ENCODE results near the gene GAS7. TPM values are rescaled to one million over a fixed set of nuclear protein-coding genes. Genes with fewer than 3 reads are reported as not detected.

Gene GAS7
- total RNA-seq, 1 experiment from 2014 or later: 6.0 TPM

DNA sequence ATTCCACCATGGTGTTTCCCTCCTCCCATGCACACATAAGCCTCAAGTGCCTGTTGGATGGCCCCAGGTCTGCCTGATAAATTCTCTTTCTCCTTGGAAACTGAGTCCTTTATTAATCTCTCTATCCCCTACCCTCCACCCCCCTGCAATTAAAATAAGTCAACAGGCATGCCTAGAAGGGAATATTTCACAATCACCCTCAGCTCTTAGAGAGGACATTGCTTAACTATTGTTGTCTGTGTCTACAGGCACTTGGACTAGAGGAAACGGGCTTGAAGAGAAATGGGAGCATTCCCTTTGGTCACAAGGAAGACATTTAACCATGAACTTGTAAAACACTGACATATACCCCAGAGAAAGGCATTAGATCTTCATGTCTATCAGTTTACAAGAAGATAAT lies 332.8 kb downstream of the GAS7 start:
- Histone ChIP-seq H2BK20ac (ENCODE audit: low read depth, low read length, poor library complexity, severe bottlenecking) (no peak overlapping the region), H3K4ac (ENCODE audit: low read depth, low read length) (no peak overlapping the region), H2BK15ac (ENCODE audit: low read depth, low read length) (no peak overlapping the region), H2BK5ac (ENCODE audit: insufficient read length, low read length) (no peak overlapping the region), H3K27me3 (ENCODE audit: insufficient read depth, low read length) (no peaks in the 10 kb centered on the region), H2AK5ac (ENCODE audit: insufficient read length, low read length) (no peak overlapping the region), H3K18ac (ENCODE audit: insufficient read length, low read depth, low read length) (no peak overlapping the region), H3K14ac (ENCODE audit: insufficient read depth, low read length) (no peak overlapping the region), H3K79me1 (ENCODE audit: insufficient read depth, low read depth, low read length, poor library complexity, severe bottlenecking) (no peaks in the 10 kb centered on the region), H3K23ac (ENCODE audit: insufficient read length, low read depth, low read length) (no peak overlapping the region), H4K5ac (ENCODE audit: insufficient read length, low read depth, low read length) (no peak overlapping the region), H3T11ph (ENCODE audit: low read length) (no peak overlapping the region), H3K4me2 (ENCODE audit: insufficient read depth, insufficient read length, low read length) (no peak overlapping the region), H2BK120ac (ENCODE audit: low read depth, low read length, poor library complexity, severe bottlenecking) (no peak overlapping the region), H2AFZ (ENCODE audit: low read length) (no peak overlapping the region), H3K9ac (ENCODE audit: extremely low read depth, insufficient read length, low read length) (no peak overlapping the region), H4K91ac (ENCODE audit: insufficient read length, low read depth, low read length) (no peak overlapping the region), H4K20me1 (ENCODE audit: control insufficient read depth, insufficient read depth, insufficient read length) (no peaks in the 10 kb centered on the region), H2BK12ac (ENCODE audit: insufficient read length, low read depth, low read length) (no peak overlapping the region), H3K27ac (ENCODE audit: insufficient read length, low read depth, low read length) (no peak overlapping the region), H3K4me1 (ENCODE audit: insufficient read depth, low read length) (no peaks in the 10 kb centered on the region), H4K8ac (replicated peaks; ENCODE audit: insufficient read length, low read depth, low read length) (no peak overlapping the region), H3K79me2 (ENCODE audit: insufficient read depth, low read length) (no peaks in the 10 kb centered on the region), H3K23me2 (ENCODE audit: insufficient read length, low read depth, low read length, poor library complexity, severe bottlenecking) (no peaks in the 10 kb centered on the region), H3K56ac (ENCODE audit: insufficient read length, low read depth, low read length) (no peak overlapping the region), H3K9me3 (ENCODE audit: control insufficient read depth, low read depth, low read length) (no peaks in the 10 kb centered on the region)
- Mint-ChIP-seq H3K4me1 (no peaks in the 10 kb centered on the region), H3K4me3 (no peak overlapping the region), H3K9me3 (peaks cover 3 to 9% of the 10 kb centered on the region in 2 experiments; a peak in 2 of 5 replicates), H3K27ac (no peak overlapping the region), H3K36me3 (ENCODE audit: insufficient read depth in 1 of 3, low read depth in 3 of 3) (no peaks in the 10 kb centered on the region; a peak in 1 of 7 replicates), H3K27me3 (ENCODE audit: low read depth) (peaks cover 15% of the 10 kb centered on the region)
- no CpG with 5 or more reads among the region's 1 CpG for WGBS (ENCODE audit: extremely low coverage, insufficient read length, low lambda C conversion rate)
- DNase-seq: peak; percentile 0
- no peak for TF ChIP-seq CTCF (conservative IDR thresholded peaks at IDR 0.05)
